ENCODE results near the gene NUFIP1.
A peak's percentile ranks its signal among the peaks of the same experiment; 100 is the strongest.
"Not testable (repeated sequence)": the region's sequence is repeated elsewhere in the genome, so short reads cannot be mapped to it uniquely, and the experiment has no call there.

NUFIP1 gene

GRCh38 chr13:44989071-44989889 lies at the start of gene NUFIP1, which contains the start of gene GPALPP1:
NUFIP1 (minus strand) TSS chr13:44989471; CDS start chr13:44989436, 35 bp downstream.
GPALPP1 (plus strand) TSS chr13:44989538; CDS start chr13:44989655, 117 bp downstream.
- H3K27me3 Mint-ChIP-seq (ENCODE audit: low read depth) = no peaks in the 10 kb centered on the region
- H3K27ac Mint-ChIP-seq = peak within 1 kb of the TSS; percentile 94 to 99 (median 94)
- H3K4me1 Mint-ChIP-seq = peaks cover 43% of the 10 kb centered on the region
- no peaks in the 10 kb centered on the region for H3K9me3 Mint-ChIP-seq
- H3K4me3 Mint-ChIP-seq = peak within 1 kb of the TSS; percentile 99 to 100 (median 100)
- no peak for TF ChIP-seq CTCF (IDR thresholded peaks at IDR 0.05; ENCODE audit: unreplicated experiment in 3 of 3)
- peaks cover 33% of the 10 kb centered on the region for H3K36me3 Mint-ChIP-seq (ENCODE audit: low read depth)

DNA sequence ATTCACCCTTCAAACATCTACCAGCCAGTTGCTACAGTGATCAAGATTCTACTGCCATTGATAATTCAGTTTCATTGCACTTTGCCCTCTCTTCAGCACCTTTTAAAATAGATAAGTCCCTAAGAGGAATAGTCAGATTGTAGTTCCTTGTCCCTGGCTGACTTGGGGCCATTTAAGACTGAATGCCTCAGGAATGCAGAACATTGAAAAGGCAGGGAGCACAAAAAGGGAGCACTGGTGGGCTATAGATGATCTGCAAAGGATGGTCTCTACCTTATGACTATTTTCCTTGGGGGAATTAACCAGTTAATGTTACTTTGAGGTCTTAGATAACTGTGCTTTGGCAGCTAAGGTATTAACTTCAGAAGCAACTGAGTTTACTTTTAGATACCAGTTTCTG lies 46.9 kb upstream of the NUFIP1 start:
- no peak overlapping the region for H3K27ac Mint-ChIP-seq
- H3K4me1 Mint-ChIP-seq = no peaks in the 10 kb centered on the region
- peaks cover 27% of the 10 kb centered on the region for H3K36me3 Mint-ChIP-seq (ENCODE audit: low read depth)
- no peaks in the 10 kb centered on the region for H3K27me3 Mint-ChIP-seq (ENCODE audit: low read depth)
- no peak overlapping the region for H3K4me3 Mint-ChIP-seq
- no peaks in the 10 kb centered on the region for H3K9me3 Mint-ChIP-seq
- no peak for TF ChIP-seq CTCF (IDR thresholded peaks at IDR 0.05; ENCODE audit: unreplicated experiment in 3 of 3)

GRCh38 chr13:45034342-45034741 lies 45.1 kb upstream of the NUFIP1 start:
- Mint-ChIP-seq H3K27me3 (ENCODE audit: low read depth) (no peaks in the 10 kb centered on the region), H3K4me1 (no peaks in the 10 kb centered on the region), H3K36me3 (ENCODE audit: low read depth) (peaks cover 27% of the 10 kb centered on the region), H3K9me3 (no peaks in the 10 kb centered on the region), H3K4me3 (no peak overlapping the region), H3K27ac (no peak overlapping the region)
- TF ChIP-seq CTCF (IDR thresholded peaks at IDR 0.05; ENCODE audit: unreplicated experiment in 3 of 3) = no peak

GRCh38 chr13:45024847-45025246 lies 35.6 kb upstream of the NUFIP1 start:
- no peak for TF ChIP-seq CTCF (IDR thresholded peaks at IDR 0.05; ENCODE audit: unreplicated experiment in 3 of 3)
- Mint-ChIP-seq H3K4me1 (no peaks in the 10 kb centered on the region), H3K9me3 (no peaks in the 10 kb centered on the region), H3K4me3 (no peak overlapping the region), H3K27me3 (ENCODE audit: low read depth) (no peaks in the 10 kb centered on the region), H3K27ac (no peak overlapping the region), H3K36me3 (ENCODE audit: low read depth) (peaks cover 44% of the 10 kb centered on the region)

DNA sequence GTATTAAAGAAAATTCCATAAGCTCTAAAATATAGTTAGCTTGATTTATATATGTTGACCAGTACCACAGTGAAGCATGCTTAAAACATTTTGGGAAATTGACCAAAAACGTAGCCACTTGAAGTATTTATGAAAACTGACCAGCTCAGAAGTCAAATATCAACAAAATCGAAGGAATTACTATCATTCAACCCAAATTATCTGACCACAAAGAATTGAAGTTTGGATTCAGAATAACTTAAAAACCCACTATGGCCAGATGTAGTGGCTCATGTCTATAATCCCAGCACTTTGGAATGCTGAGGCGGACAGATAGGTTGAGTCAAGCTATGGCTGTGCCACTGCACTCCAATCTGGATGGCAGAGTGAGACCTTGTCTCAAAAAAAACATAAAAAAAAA lies 32.0 kb upstream of the NUFIP1 start:
- Mint-ChIP-seq H3K4me3 (no peak overlapping the region), H3K36me3 (ENCODE audit: low read depth) (peaks cover 44% of the 10 kb centered on the region)

DNA sequence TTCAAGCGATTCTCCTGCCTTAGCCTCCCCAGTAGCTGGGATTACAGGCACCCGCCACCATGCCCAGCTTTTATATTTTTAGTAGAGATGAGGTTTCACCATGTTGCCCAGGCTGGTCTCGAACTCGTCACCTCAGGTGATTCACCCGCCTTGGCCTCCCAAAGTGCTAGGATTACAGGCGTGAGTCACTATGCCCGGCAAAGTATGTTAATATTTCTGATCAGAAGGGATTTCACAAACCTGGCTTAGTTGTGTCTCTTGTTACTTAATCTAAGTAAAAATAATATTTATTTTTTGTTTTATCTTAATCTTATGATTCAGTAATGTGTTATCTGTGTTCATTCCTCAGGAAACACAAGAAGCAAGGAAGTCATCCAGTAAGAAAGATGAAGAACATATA lies 30.7 kb upstream of the NUFIP1 start:
- H3K36me3 Mint-ChIP-seq (ENCODE audit: low read depth) = peaks cover 49% of the 10 kb centered on the region
- H3K9me3 Mint-ChIP-seq; H3K27ac Mint-ChIP-seq; H3K4me1 Mint-ChIP-seq; H3K27me3 Mint-ChIP-seq (ENCODE audit: low read depth); H3K4me3 Mint-ChIP-seq: not testable (repeated sequence)

More for the DNA sequence above, 32.0 kb upstream of the NUFIP1 start:
- Mint-ChIP-seq H3K9me3 (no peaks in the 10 kb centered on the region), H3K27me3 (ENCODE audit: low read depth) (no peaks in the 10 kb centered on the region), H3K27ac (no peak overlapping the region), H3K4me1 (no peaks in the 10 kb centered on the region)
- no peak for TF ChIP-seq CTCF (IDR thresholded peaks at IDR 0.05; ENCODE audit: unreplicated experiment in 3 of 3)

All from nephron (organoid).